ENCODE data around the gene ADGRG1. TPM values are rescaled to one million over a fixed set of nuclear protein-coding genes. Genes with fewer than 3 reads are reported as not detected.
A peak's percentile ranks its signal among the peaks of the same experiment; 100 is the strongest.

The ADGRG1 gene
- polyA plus RNA-seq, 5 donors = 14.9 to 20.2 (median 18.6) TPM

GRCh38 chr16:57648581-57649442 is 20.4 kb downstream of the ADGRG1 start:
- peak; percentile 47 to 61 for DNase-seq

- DNase-seq = no peak
These were observed 21.0 kb downstream of the ADGRG1 start for GRCh38 chr16:57649443-57649751.

GRCh38 chr16:57649846-57650245 is 21.4 kb downstream of the ADGRG1 start:
- DNase-seq = no peak

- no peak for DNase-seq
These were observed 23.2 kb downstream of the ADGRG1 start for GRCh38 chr16:57651344-57652333.

- no peak for DNase-seq
These were observed 24.5 kb downstream of the ADGRG1 start for GRCh38 chr16:57652695-57653471.

- no peak for DNase-seq
These were observed 25.5 kb downstream of the ADGRG1 start for GRCh38 chr16:57653936-57654335.

GRCh38 chr16:57656342-57656955 is 28.0 kb downstream of the ADGRG1 start:
- no peak for DNase-seq

- DNase-seq = no peak
These were observed 28.8 kb downstream of the ADGRG1 start for GRCh38 chr16:57657228-57657627.

- no peak for DNase-seq
These were observed 29.9 kb downstream of the ADGRG1 start for GRCh38 chr16:57658130-57658877.

- no peak for DNase-seq
These were observed 30.6 kb downstream of the ADGRG1 start for GRCh38 chr16:57658878-57659674.

- DNase-seq = no peak
These were observed 32.5 kb downstream of the ADGRG1 start for GRCh38 chr16:57660715-57661463.

GRCh38 chr16:57661510-57661909 is 33.1 kb downstream of the ADGRG1 start:
- DNase-seq = no peak

- DNase-seq = no peak
These were observed 33.8 kb downstream of the ADGRG1 start for GRCh38 chr16:57661936-57662906.

- no peak for DNase-seq
These were observed 35.0 kb downstream of the ADGRG1 start for GRCh38 chr16:57663436-57663835.

- DNase-seq = no peak
These were observed 35.7 kb downstream of the ADGRG1 start for GRCh38 chr16:57663917-57664661.

- no peak for DNase-seq
These were observed 36.2 kb downstream of the ADGRG1 start for GRCh38 chr16:57664662-57665025.

GRCh38 chr16:57665541-57665940 is 37.1 kb downstream of the ADGRG1 start:
- no peak for DNase-seq

Data from right lung (tissue), 5 donors.